ENCODE data around the gene ETNK2.

DNA sequence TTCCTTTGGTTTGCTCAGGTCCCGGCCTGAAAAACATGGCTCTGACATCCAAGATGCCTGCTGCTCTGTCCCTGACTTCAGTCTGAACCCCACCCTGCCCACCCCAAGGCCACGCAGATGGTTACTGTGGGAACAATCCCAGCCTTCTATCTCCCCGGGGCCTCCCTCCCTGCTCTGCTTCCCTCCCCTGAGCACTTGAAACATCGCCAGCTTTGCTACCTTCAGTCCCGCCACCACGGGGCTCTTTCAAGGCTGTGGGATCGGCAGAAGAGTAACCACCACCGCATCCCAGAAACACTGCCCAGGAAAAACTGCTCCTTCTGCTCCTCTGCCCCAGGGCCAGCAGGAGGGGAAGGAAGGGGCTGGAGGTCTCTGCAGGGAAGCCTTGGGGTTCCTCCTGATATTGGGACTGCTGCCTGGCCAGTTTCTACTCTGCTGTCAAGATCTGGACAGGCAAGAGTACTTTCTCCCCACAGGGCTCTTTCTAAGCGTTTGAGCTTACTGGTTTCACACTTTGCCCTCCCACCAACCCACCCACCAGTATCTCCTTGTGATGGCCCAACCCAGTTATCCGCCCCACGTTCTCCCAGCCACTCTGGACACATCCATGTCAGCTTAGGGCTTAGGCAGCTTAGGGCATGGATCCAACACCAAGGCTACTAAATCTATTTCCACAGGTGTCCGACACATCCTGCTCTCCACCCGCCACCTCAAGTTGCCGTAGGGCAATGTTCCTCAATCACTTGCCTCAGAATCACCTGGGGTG is 8.4 kb downstream of the ETNK2 start:
- TF ChIP-seq POLR2A (IDR thresholded peaks at IDR 0.05; ENCODE audit: low read length) (no peak), GATA1 (IDR thresholded peaks at IDR 0.05; ENCODE audit: low read depth, low read length) (no peak)

Data from erythroblast (primary cell).